ENCODE data around the gene ZMYND19. TPM values are rescaled to one million over a fixed set of nuclear protein-coding genes. Genes with fewer than 3 reads are reported as not detected.

The ZMYND19 gene
- total and polyA plus RNA-seq, 2 donors (not counting 3 experiments of a cell fraction or from before 2014, with no cell fraction given), result 22.8 to 32.6 TPM

DNA sequence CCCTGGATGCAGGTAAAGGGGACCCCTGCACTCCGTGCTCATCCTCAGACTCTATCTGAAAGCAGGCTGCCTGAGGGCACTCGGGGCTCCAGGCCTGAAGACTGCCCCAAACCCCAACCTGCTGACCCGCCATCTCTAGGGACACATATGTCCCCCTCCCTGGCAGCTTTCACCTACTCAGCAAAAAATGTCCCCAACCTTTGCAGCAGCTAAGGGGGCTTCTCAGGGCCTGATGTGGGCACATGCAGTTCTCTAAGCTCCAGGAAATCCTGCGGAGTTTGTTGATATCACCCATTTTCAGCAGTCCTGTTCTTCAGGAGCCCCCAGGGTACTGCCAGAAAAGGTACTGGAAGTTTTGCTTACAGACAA is 9.4 kb downstream of the ZMYND19 start:
- no peak overlapping the region for H2AFZ ChIP-seq (ENCODE audit: low read depth, low read length)
- ChIA-PET POLR2A (no interaction called here), CTCF (no interaction called here)
- H3K36me3 ChIP-seq (ENCODE audit: control insufficient read depth in 2 of 2, extremely low read depth in 1 of 2, insufficient read depth in 2 of 2, low read length in 2 of 2), result peaks cover under 1 to 27% of the 10 kb centered on the region in 2 experiments
- DNase-seq (ENCODE audit: low read depth, low spot score), result no peak
- no peak overlapping the region for H3K4me2 ChIP-seq (ENCODE audit: insufficient read depth, low read length)
- H3K27ac ChIP-seq (ENCODE audit: insufficient read depth, low read depth, low read length), result no peak overlapping the region
- H3K4me1 ChIP-seq (ENCODE audit: control insufficient read depth, extremely low read depth, insufficient read depth, low read length), result peaks cover 14% of the 10 kb centered on the region
- H3K9ac ChIP-seq (replicated peaks; ENCODE audit: extremely low read depth, insufficient read depth, low read length), result no peak overlapping the region
- H3K9me3 ChIP-seq (replicated peaks; ENCODE audit: control insufficient read depth, insufficient read depth, low read length), result no peaks in the 10 kb centered on the region
- TF ChIP-seq POLR2A (IDR thresholded peaks at IDR 0.05; ENCODE audit: low read depth, low read length) (no peak), MYC (IDR thresholded peaks at IDR 0.05; ENCODE audit: low read depth, low read length) (no peak), FOS (IDR thresholded peaks at IDR 0.05; ENCODE audit: borderline replicate concordance, insufficient read depth, low read length) (no peak), GATA2 (IDR thresholded peaks at IDR 0.05; ENCODE audit: insufficient read depth, insufficient read length, low read depth, low read length) (no peak), EZH2 (IDR thresholded peaks at IDR 0.05; ENCODE audit: borderline replicate concordance, low read depth, low read length, severe bottlenecking) (no peak)
- TF ChIP-seq, protein P1, sequence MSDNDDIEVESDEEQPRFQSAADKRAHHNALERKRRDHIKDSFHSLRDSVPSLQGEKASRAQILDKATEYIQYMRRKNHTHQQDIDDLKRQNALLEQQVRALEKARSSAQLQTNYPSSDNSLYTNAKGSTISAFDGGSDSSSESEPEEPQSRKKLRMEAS (IDR thresholded peaks at IDR 0.05; ENCODE audit: insufficient read depth, insufficient read length), result no peak
- TF ChIP-seq, protein P2, sequence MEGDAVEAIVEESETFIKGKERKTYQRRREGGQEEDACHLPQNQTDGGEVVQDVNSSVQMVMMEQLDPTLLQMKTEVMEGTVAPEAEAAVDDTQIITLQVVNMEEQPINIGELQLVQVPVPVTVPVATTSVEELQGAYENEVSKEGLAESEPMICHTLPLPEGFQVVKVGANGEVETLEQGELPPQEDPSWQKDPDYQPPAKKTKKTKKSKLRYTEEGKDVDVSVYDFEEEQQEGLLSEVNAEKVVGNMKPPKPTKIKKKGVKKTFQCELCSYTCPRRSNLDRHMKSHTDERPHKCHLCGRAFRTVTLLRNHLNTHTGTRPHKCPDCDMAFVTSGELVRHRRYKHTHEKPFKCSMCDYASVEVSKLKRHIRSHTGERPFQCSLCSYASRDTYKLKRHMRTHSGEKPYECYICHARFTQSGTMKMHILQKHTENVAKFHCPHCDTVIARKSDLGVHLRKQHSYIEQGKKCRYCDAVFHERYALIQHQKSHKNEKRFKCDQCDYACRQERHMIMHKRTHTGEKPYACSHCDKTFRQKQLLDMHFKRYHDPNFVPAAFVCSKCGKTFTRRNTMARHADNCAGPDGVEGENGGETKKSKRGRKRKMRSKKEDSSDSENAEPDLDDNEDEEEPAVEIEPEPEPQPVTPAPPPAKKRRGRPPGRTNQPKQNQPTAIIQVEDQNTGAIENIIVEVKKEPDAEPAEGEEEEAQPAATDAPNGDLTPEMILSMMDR (IDR thresholded peaks at IDR 0.05; ENCODE audit: extremely low read depth in 1 of 2, insufficient read depth in 1 of 2, low read depth in 1 of 2, low read length in 2 of 2), result no peak
- no peak overlapping the region for H3K4me3 ChIP-seq (replicated peaks in 1 of 3; ENCODE audit: insufficient read depth in 1 of 3, low read depth in 1 of 3, low read length in 3 of 3)
- FAIRE-seq, result no peak
- BruUV-seq (replicated peaks), result no TSS peak
- no peaks in the 10 kb centered on the region for H3K9me1 ChIP-seq (replicated peaks; ENCODE audit: control insufficient read depth, extremely low read depth, insufficient read depth, low read length)
- intact Hi-C loops (cut with micrococcal nuclease) (no loop called here), dilution Hi-C loops (cut with MboI; ENCODE audit: extremely low pct_ligation_motif_present, low sequenced_read_pairs) (no loop called here)
- no peaks in the 10 kb centered on the region for H3K27me3 ChIP-seq (ENCODE audit: control insufficient read depth in 2 of 2, insufficient read depth in 2 of 2, low read length in 2 of 2)
- no peaks in the 10 kb centered on the region for H4K20me1 ChIP-seq (replicated peaks; ENCODE audit: control insufficient read depth, extremely low read depth, insufficient read depth, low read length)
- peaks cover 25% of the 10 kb centered on the region for H3K79me2 ChIP-seq (ENCODE audit: control insufficient read depth, insufficient read depth, low read length)
